ENCODE data around the gene SPATA6L. TPM values are rescaled to one million over a fixed set of nuclear protein-coding genes. Genes with fewer than 3 reads are reported as not detected.

SPATA6L gene
- total and polyA plus RNA-seq, 10 of the 15 experiments (the other 5 are each of a cell fraction or from before 2014, with no cell fraction given) = 0.37 to 1.6 (median 0.91) TPM

- in situ Hi-C loops (cut with MboI) (no loop called here), intact Hi-C loops (cut with micrococcal nuclease; ENCODE audit: unreplicated experiment) (no loop called here)
- no peaks in the 10 kb centered on the region for H4K20me1 ChIP-seq (ENCODE audit: control insufficient read depth, insufficient read depth)
- DNase-seq (ENCODE audit: low read depth, low spot score) (no peak), FAIRE-seq (no peak), ATAC-seq (no peak)
- H3K27me3 ChIP-seq (replicated peaks in 1 of 2; ENCODE audit: control insufficient read depth in 2 of 2, insufficient read depth in 2 of 2, low read length in 1 of 2) = no peaks in the 10 kb centered on the region
- no peak for TF ChIP-seq ZZZ3 (IDR thresholded peaks at IDR 0.05; ENCODE audit: control insufficient read depth, insufficient read length, low read depth)
- TF ChIP-seq NKRF (conservative IDR thresholded peaks at IDR 0.05) = no peak
- TF ChIP-seq EED (IDR thresholded peaks at IDR 0.05; ENCODE audit: low read depth) = no peak
- no peak for TF ChIP-seq E2F4 (IDR thresholded peaks at IDR 0.05; ENCODE audit: low read depth, low read length)
- TF ChIP-seq CBFB (IDR thresholded peaks at IDR 0.05; ENCODE audit: low read depth) = no peak
- no peak for TF ChIP-seq JUNB (IDR thresholded peaks at IDR 0.05)
- no peak for TF ChIP-seq PKNOX1 (IDR thresholded peaks at IDR 0.05)
- TF ChIP-seq MAX (IDR thresholded peaks at IDR 0.05; ENCODE audit: low read depth, low read length) = no peak
- no peak for TF ChIP-seq SMARCA5 (IDR thresholded peaks at IDR 0.05)
- no peak for TF ChIP-seq TARDBP (IDR thresholded peaks at IDR 0.05; ENCODE audit: borderline replicate concordance)
- no peak for TF ChIP-seq SKIL (IDR thresholded peaks at IDR 0.05; ENCODE audit: low read depth, poor library complexity, severe bottlenecking)
- no peak for TF ChIP-seq CHD2 (IDR thresholded peaks at IDR 0.05; ENCODE audit: borderline replicate concordance, low read depth, low read length)
- TF ChIP-seq EP300 (IDR thresholded peaks at IDR 0.05; ENCODE audit: borderline replicate concordance in 1 of 2, control insufficient read depth in 1 of 2, low read depth in 2 of 2, low read length in 2 of 2) = no peak
- no peak for TF ChIP-seq YBX1 (IDR thresholded peaks at IDR 0.05)
- TF ChIP-seq POLR2AphosphoS5 (IDR thresholded peaks at IDR 0.05; ENCODE audit: low read length) = no peak
- H3K9ac ChIP-seq (ENCODE audit: control insufficient read depth, insufficient read depth, low read length) = no peak overlapping the region
- no peak overlapping the region for H2AFZ ChIP-seq (ENCODE audit: control insufficient read depth, low read depth, low read length)
- H3K4me3 ChIP-seq = no peak overlapping the region
- H3K4me1 ChIP-seq (ENCODE audit: control insufficient read depth, insufficient read depth, low read length) = peaks cover 6% of the 10 kb centered on the region
- H3K4me2 ChIP-seq (ENCODE audit: control insufficient read depth, insufficient read depth) = no peak overlapping the region
- H3K27ac ChIP-seq (ENCODE audit: control insufficient read depth, insufficient read depth) = no peak overlapping the region
- SMC1A ChIA-PET (ENCODE audit: uncharacterized antibody, unreplicated experiment) = no interaction called here
- no TSS peak for BruUV-seq (replicated peaks)
- 38% methylated on average over 2 of the region's 2 CpGs for WGBS (ENCODE audit: insufficient coverage, insufficient replicate concordance, low lambda C conversion rate, missing lambda C conversion rate)
- POLR2A ChIA-PET = no interaction called here
- RAD21 ChIA-PET (ENCODE audit: unreplicated experiment) = no interaction called here
- no peaks in the 10 kb centered on the region for H3K36me3 ChIP-seq (ENCODE audit: control insufficient read depth in 2 of 2, insufficient read depth in 2 of 2, low read length in 1 of 2)
- H3K9me3 ChIP-seq (replicated peaks; ENCODE audit: control insufficient read depth, insufficient read depth, low read length) = no peaks in the 10 kb centered on the region
- CTCF ChIA-PET = interaction anchor here (0.6 to 2.2 kb wide), 2 partner anchors 16 to 300 kb away, joined by 3 to 6 read pairs; no protein-coding TSS in a partner anchor
- no peaks in the 10 kb centered on the region for H3K79me2 ChIP-seq (ENCODE audit: control insufficient read depth, insufficient read depth, low read length)
These were observed 45.3 kb downstream of the SPATA6L start for GRCh38 chr9:4620881-4621555.

Data from GM12878 (cell line).